T follicular helper cell (primary cell): ENCODE results near the gene AAGAB.

Source experiments
- DNase-seq: peaks from one replicate; pipeline ENCODE4 v3.0.0-alpha.2; 2020; ENCODE audit warnings: low read depth

AAGAB gene

GRCh38 chr15:67210555-67211168, 43.8 kb downstream of the AAGAB start:
- no peak for DNase-seq

- DNase-seq = no peak
Observed at GRCh38 chr15:67208396-67208795, 46.1 kb downstream of the AAGAB start.

- no peak for DNase-seq
Observed at GRCh38 chr15:67207555-67208207, 46.8 kb downstream of the AAGAB start.

- no peak for DNase-seq
Observed at GRCh38 chr15:67202991-67203390, 51.5 kb downstream of the AAGAB start.

- no peak for DNase-seq
Observed at GRCh38 chr15:67202091-67202490, 52.4 kb downstream of the AAGAB start.

GRCh38 chr15:67201136-67201535, 53.3 kb downstream of the AAGAB start:
- DNase-seq = no peak

GRCh38 chr15:67199881-67200763, 54.3 kb downstream of the AAGAB start:
- no peak for DNase-seq

GRCh38 chr15:67199391-67199790, 55.1 kb downstream of the AAGAB start:
- no peak for DNase-seq

- DNase-seq = no peak
Observed at GRCh38 chr15:67198157-67198754, 56.2 kb downstream of the AAGAB start.

- DNase-seq = no peak
Observed at GRCh38 chr15:67197364-67197695, 57.1 kb downstream of the AAGAB start.

- no peak for DNase-seq
Observed at GRCh38 chr15:67196672-67197363, 57.6 kb downstream of the AAGAB start.

- no peak for DNase-seq
Observed at GRCh38 chr15:67196222-67196621, 58.2 kb downstream of the AAGAB start.

GRCh38 chr15:67195305-67195704, 59.2 kb downstream of the AAGAB start:
- DNase-seq = no peak

GRCh38 chr15:67194171-67195114, 60.0 kb downstream of the AAGAB start:
- no peak for DNase-seq

- DNase-seq = no peak
Observed at GRCh38 chr15:67193223-67193990, 61.1 kb downstream of the AAGAB start.

GRCh38 chr15:67192185-67192820, 62.2 kb downstream of the AAGAB start:
- DNase-seq = no peak

- no peak for DNase-seq
Observed at GRCh38 chr15:67190813-67191212, 63.6 kb downstream of the AAGAB start.

GRCh38 chr15:67190326-67190725, 64.1 kb downstream of the AAGAB start:
- DNase-seq = no peak

- no peak for DNase-seq
Observed at GRCh38 chr15:67189326-67190051, 65.0 kb downstream of the AAGAB start.
